Mesodermal cell (in vitro differentiated cells): Measurements from ENCODE around the gene KAT7.
"Not testable (repeated sequence)": the region's sequence is repeated elsewhere in the genome, so short reads cannot be mapped to it uniquely, and the experiment has no call there.

ENCODE experiments used
- H3K27ac ChIP-seq: 2 replicates; pipeline ENCODE4 v1.7.0; 2013; ENCODE audit warnings: mild to moderate bottlenecking, low read depth, low read length, moderate library complexity; ENCODE audit not compliant: severe bottlenecking
- H3K36me3 ChIP-seq: 2 replicates; pipeline ENCODE4 v1.7.1; 2013; ENCODE audit warnings: mild to moderate bottlenecking, low read length, moderate library complexity; ENCODE audit not compliant: control insufficient read depth, insufficient read depth
- H3K4me1 ChIP-seq: one replicate; pipeline ENCODE4 v1.7.1; 2013; ENCODE audit warnings: mild to moderate bottlenecking, low read length; ENCODE audit not compliant: insufficient read depth, control insufficient read depth, poor library complexity, severe bottlenecking
- H3K4me3 ChIP-seq: 2 replicates; pipeline ENCODE4 v1.7.0; 2013; ENCODE audit warnings: low read length, control low read depth, mild to moderate bottlenecking; ENCODE audit not compliant: insufficient read depth, poor library complexity, severe bottlenecking; ENCODE audit errors: extremely low read depth
- H3K9me3 ChIP-seq: 2 replicates; pipeline ENCODE4 v1.7.1; 2013; ENCODE audit warnings: mild to moderate bottlenecking, low read length, moderate library complexity; ENCODE audit not compliant: control insufficient read depth
- WGBS, 2 experiments: methylation state at CpG; one replicate each; pipeline ENCODE4 v1.1.5; 2013; ENCODE audit warnings: missing lambda C conversion rate in 2 of 2; ENCODE audit not compliant: insufficient coverage in 2 of 2; 5-methylcytosine and 5-hydroxymethylcytosine counted together

KAT7 gene

GRCh38 chr17:49828325-49828724 lies 39.8 kb downstream of the KAT7 start:
- 86% methylated on average over 1 of the region's 2 CpGs; no CpG with 5 or more reads in 1 of the 2 experiments for WGBS, 2 experiments
- peaks cover 81% of the 10 kb centered on the region for H3K36me3 ChIP-seq

DNA sequence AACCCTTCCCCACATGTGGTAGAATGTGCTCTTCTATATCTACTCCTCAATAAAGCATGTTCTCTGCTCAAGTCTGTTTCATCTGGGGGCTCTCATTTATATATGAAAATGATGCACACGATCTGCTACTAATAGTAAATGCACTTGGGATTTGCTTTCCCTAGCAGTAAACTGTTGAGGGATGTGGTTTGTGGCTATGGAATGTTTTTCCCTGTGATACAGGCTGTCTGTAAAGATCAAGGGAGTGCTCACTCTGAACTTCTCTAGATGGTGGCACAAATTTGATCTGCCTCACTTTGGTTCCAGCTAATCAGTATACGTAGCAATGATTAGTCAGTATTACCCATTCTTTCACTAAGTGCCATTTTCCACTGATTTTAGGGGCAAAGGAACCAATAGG lies 40.5 kb downstream of the KAT7 start:
- Histone ChIP-seq H3K27ac (no peak overlapping the region), H3K9me3 (no peaks in the 10 kb centered on the region), H3K36me3 (peaks cover 81% of the 10 kb centered on the region), H3K4me1 (peaks cover 24% of the 10 kb centered on the region), H3K4me3 (no peak overlapping the region)
- WGBS, 2 experiments = 100% methylated on average over 1 of the region's 2 CpGs; no CpG with 5 or more reads in 1 of the 2 experiments

More at GRCh38 chr17:49828325-49828724, 39.8 kb downstream of the KAT7 start:
- not testable (repeated sequence) for H3K27ac ChIP-seq, H3K9me3 ChIP-seq, H3K4me3 ChIP-seq
- peaks cover 24% of the 10 kb centered on the region for H3K4me1 ChIP-seq

DNA sequence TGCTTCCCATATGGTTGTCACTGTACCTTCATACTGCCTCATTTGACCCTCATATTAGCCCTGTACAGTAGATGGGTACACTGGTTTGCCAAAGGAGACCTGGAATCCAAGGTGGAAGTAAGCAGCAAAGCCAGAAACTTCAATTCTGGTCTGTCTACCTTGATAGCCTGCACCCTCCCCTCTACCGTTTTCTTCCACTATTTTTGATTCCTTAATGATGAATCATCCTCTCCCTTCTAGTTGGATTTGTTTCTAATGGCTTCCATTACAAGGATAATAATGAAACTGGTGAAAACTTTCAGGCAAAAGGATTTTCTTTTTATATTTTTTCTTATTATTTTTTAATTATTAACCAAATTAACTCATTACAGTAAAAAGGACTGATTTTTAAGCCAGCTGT lies 42.1 kb downstream of the KAT7 start:
- no peak overlapping the region for H3K4me3 ChIP-seq
- no CpG with 5 or more reads among the region's 1 CpG for WGBS, 2 experiments
- H3K36me3 ChIP-seq = peaks cover 74% of the 10 kb centered on the region
- peaks cover 30% of the 10 kb centered on the region for H3K4me1 ChIP-seq
- no peaks in the 10 kb centered on the region for H3K9me3 ChIP-seq
- no peak overlapping the region for H3K27ac ChIP-seq

DNA sequence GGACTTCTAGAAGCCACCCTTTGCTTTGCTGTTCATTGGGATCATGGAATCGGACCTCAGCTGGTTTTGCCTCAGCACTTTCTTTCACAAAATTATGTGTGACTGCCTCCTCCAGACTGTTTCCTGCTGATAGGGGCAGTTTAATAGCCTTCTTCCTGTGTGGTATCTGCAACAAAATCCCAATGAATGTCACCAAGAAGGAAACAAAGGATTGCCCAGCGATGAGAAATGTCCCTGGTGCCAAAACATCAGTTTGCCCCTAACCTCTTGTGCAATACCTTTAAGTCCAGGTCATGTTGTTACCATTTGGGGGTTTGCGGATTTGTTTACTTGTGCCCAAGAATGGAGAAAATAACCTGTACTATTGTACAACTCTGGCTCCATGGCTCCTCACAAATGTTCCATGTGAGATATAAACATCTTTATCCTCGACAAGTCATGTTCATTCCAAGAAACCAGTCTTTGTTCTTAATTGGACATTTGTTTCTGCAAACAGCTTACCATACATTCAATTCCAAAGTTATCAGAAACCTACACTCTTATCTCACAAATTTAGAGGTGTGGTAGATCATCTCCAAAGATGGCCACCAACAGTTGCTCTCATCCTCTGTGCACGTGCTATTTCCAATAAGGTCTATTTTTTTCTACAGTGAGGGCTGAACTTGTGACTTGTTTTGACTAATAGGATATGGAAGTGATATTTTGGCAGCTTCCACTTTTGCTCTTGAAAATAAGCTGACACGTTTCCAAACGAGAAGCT lies 44.5 kb downstream of the KAT7 start:
- Histone ChIP-seq H3K36me3 (peaks cover 59% of the 10 kb centered on the region), H3K4me3 (no peak overlapping the region), H3K27ac (peak overlapping the region; percentile 83), H3K9me3 (no peaks in the 10 kb centered on the region), H3K4me1 (peaks cover 39% of the 10 kb centered on the region)
- WGBS, 2 experiments = 93 to 95% methylated on average over 6 of the region's 7 CpGs

DNA sequence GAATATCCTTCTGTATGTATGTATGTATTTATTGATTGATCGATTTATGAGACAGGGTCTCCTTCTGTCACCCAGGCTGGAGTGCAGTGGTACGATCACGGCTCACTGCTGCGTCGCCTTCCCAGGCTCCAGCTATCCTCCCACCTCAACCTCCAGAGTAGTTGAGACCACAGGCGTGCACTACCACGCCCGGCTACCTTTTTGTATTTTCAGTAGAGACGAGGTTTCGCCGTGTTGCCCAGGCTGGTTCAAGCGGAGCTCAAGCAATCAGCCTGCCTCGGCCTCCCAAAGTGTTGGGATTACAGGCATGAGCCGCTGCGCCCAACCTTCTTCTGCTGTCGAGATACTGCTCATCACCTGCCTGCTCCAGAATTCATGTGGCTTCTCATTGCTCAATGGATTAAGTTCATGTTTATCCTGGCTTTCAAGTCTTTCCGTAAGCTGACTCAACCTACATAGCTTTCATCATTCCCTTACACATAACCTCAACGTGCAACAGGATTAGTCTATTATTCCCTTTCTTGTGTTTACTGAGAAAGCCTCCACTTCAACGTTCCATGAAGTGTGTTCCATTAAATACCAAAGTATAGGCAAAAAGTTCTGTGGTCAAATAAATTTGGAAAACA lies 45.8 kb downstream of the KAT7 start:
- no peak overlapping the region for H3K4me3 ChIP-seq
- H3K27ac ChIP-seq = no peak overlapping the region
- peaks cover 37% of the 10 kb centered on the region for H3K4me1 ChIP-seq
- no peaks in the 10 kb centered on the region for H3K9me3 ChIP-seq
- 96 to 97% methylated on average over 17 to 18 of the region's 19 CpGs for WGBS, 2 experiments
- H3K36me3 ChIP-seq = peaks cover 49% of the 10 kb centered on the region

DNA sequence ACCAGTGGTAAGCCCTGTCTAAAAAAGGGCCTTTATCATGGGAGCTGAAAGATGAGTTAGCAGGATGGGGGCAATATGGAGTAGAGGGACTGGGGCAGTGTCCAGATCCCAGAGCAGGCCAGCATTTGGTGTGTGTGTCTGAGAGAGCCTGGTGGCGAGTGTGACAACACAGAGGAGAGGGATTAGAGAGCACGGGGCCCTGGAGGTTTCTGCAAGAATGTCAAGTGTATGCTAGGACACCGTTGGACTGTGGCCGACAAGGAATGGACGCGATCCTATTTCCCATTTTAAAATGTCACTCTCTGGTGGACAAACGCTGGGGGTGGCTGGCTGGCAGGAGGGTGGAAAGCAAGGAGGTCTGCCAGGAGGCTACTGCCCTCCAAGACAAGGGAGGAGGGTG lies 47.0 kb downstream of the KAT7 start:
- no peaks in the 10 kb centered on the region for H3K9me3 ChIP-seq
- peaks cover 27% of the 10 kb centered on the region for H3K4me1 ChIP-seq
- H3K4me3 ChIP-seq = no peak overlapping the region
- peaks cover 42% of the 10 kb centered on the region for H3K36me3 ChIP-seq
- peak overlapping the region; percentile 57 for H3K27ac ChIP-seq
- 84 to 100% methylated on average over 3 of the region's 7 CpGs for WGBS, 2 experiments

GRCh38 chr17:49836111-49837030 lies 47.9 kb downstream of the KAT7 start:
- WGBS, 2 experiments = 96 to 98% methylated on average over 8 to 11 of the region's 16 CpGs
- H3K9me3 ChIP-seq = no peaks in the 10 kb centered on the region
- peak overlapping the region; percentile 57 for H3K27ac ChIP-seq
- peaks cover 33% of the 10 kb centered on the region for H3K36me3 ChIP-seq
- H3K4me3 ChIP-seq = no peak overlapping the region
- peaks cover 22% of the 10 kb centered on the region for H3K4me1 ChIP-seq

DNA sequence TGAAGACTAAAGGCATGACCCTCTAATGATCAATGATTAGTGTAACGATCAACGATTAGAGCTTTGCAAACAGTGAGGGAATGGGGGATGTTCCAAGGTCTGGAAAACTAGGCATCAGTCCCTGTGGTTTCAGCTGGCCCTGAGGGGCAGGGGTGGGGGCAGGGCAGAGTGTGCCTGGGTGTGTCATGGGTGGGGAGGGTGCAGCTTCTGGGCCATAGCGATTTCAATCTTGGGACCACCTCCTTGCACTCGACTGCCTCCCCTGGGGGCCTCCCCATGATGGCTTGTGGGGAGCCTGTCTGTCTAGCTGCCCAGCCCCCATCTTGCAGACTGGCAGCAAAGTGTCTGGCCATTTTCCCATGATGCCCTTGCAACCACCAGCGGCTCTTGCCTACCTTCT lies 51.0 kb downstream of the KAT7 start:
- Histone ChIP-seq H3K36me3 (peaks cover 12% of the 10 kb centered on the region), H3K9me3 (no peaks in the 10 kb centered on the region), H3K4me1 (peaks cover 15% of the 10 kb centered on the region), H3K27ac (no peak overlapping the region), H3K4me3 (no peak overlapping the region)
- 94 to 95% methylated on average over 4 to 5 of the region's 5 CpGs for WGBS, 2 experiments

DNA sequence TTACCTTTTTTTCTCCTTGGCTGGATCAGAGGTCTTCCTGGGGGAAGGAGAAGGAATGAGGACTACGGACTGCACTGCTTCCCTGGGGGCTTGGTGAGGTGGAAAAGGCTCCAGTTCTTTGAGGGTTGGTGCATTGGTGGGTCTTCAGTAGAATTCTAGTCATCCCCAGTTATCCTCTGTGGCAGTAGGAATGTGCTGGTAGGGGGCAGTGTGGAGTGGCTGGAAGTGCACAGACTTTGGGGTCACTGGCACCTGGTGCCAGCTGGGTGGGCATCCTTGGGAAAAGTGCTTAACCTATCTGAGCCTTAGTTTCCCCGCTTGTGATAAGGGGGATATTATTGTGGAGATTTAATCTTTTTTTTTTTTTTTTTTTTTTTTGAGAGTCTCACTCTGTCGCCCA lies 53.1 kb downstream of the KAT7 start:
- 100% methylated on average over 1 of the region's 3 CpGs; no CpG with 5 or more reads in 1 of the 2 experiments for WGBS, 2 experiments
- Histone ChIP-seq H3K4me1 (peaks cover 7% of the 10 kb centered on the region), H3K36me3 (peaks cover 9% of the 10 kb centered on the region), H3K9me3 (no peaks in the 10 kb centered on the region), H3K4me3 (no peak overlapping the region), H3K27ac (no peak overlapping the region)

GRCh38 chr17:49842371-49842770 lies 53.9 kb downstream of the KAT7 start:
- WGBS, 2 experiments = 100% methylated on average over 3 of the region's 3 CpGs; no CpG with 5 or more reads in 1 of the 2 experiments
- Histone ChIP-seq H3K4me3 (no peak overlapping the region), H3K4me1 (peaks cover 3% of the 10 kb centered on the region), H3K27ac (no peak overlapping the region), H3K9me3 (no peaks in the 10 kb centered on the region), H3K36me3 (peaks cover 3% of the 10 kb centered on the region)
